HFF-Myc (cell line): Measurements from ENCODE around the gene CCL18.
"Not testable (repeated sequence)": the region's sequence is repeated elsewhere in the genome, so short reads cannot be mapped to it uniquely, and the experiment has no call there.

Source experiments
- DNase-seq: peaks from one replicate; pipeline ENCODE4 v3.0.0-alpha.2; 2011; ENCODE audit warnings: low read depth; ENCODE audit errors: extremely low read depth
- H3K4me3 ChIP-seq: replicated peaks from 2 replicates; pipeline ENCODE4 v1.5.1; 2011; ENCODE audit warnings: low read depth, mild to moderate bottlenecking, control low read depth, low read length
- CTCF ChIP-seq: IDR thresholded peaks from 2 replicates; pipeline ENCODE4 v1.5.1; 2012; ENCODE audit warnings: mild to moderate bottlenecking, low read depth, low read length, control low read depth; ENCODE audit errors: missing control alignments

The CCL18 gene

GRCh38 chr17:36086791-36087190 is 22.7 kb downstream of the CCL18 start:
- no peak for DNase-seq
- TF ChIP-seq CTCF: no peak
- no peak overlapping the region for H3K4me3 ChIP-seq

- H3K4me3 ChIP-seq, DNase-seq: not testable (repeated sequence)
These were observed 23.4 kb downstream of the CCL18 start for GRCh38 chr17:36087471-36087870.

GRCh38 chr17:36087897-36088572 is 24.0 kb downstream of the CCL18 start:
- not testable (repeated sequence) for DNase-seq, H3K4me3 ChIP-seq

GRCh38 chr17:36088670-36089338 is 24.7 kb downstream of the CCL18 start:
- no peak for TF ChIP-seq CTCF
- no peak overlapping the region for H3K4me3 ChIP-seq
- DNase-seq: no peak

- no peak overlapping the region for H3K4me3 ChIP-seq
- TF ChIP-seq CTCF: no peak
- no peak for DNase-seq
These were observed 25.3 kb downstream of the CCL18 start for GRCh38 chr17:36089339-36089865.

- no peak within 1 kb of the TSS for H3K4me3 ChIP-seq
- DNase-seq: no peak
- TF ChIP-seq CTCF: no peak
These were observed 26.1 kb downstream of the CCL18 start, which contains the start of gene CCL3 for GRCh38 chr17:36089888-36090836. CCL3 (minus strand) TSS chr17:36090143; CDS start chr17:36090058, 85 bp downstream.

- H3K4me3 ChIP-seq: no peak overlapping the region
- DNase-seq: no peak
- TF ChIP-seq CTCF: no peak
These were observed 28.2 kb downstream of the CCL18 start for GRCh38 chr17:36092230-36092629.

GRCh38 chr17:36092715-36093114 is 28.6 kb downstream of the CCL18 start:
- H3K4me3 ChIP-seq, DNase-seq: not testable (repeated sequence)
